Lung microvascular endothelial cell (primary cell): ENCODE data around the gene TPSD1. TPM values are rescaled to one million over a fixed set of nuclear protein-coding genes. Genes with fewer than 3 reads are reported as not detected.
"Not testable (repeated sequence)": the region's sequence is repeated elsewhere in the genome, so short reads cannot be mapped to it uniquely, and the experiment has no call there.

Experiments
- DNase-seq, 2 donors: peaks; one replicate each; pipeline versions ENCODE4 v3.0.0 to v3.0.0-alpha.2; 2010; ENCODE audit warnings: low read depth in 2 of 2
- total RNA-seq: library from RNA; depleted of rRNA; stranded (reverse); fragments of >200 nt; gene quantifications from 2 replicates; pipeline ENCODE4 v1.2.1, GENCODE V29; 2014

The TPSD1 gene
- total RNA-seq, 1 donor from 2014 or later: not detected

- no peak for DNase-seq
Measured at GRCh38 chr16:1220841-1221627, 34.8 kb upstream of the TPSD1 start.

- no peak for DNase-seq
Measured at GRCh38 chr16:1221628-1222552, 34.0 kb upstream of the TPSD1 start.

- no peak for DNase-seq
Measured at GRCh38 chr16:1222553-1223354, 33.1 kb upstream of the TPSD1 start.

- DNase-seq: no peak
Measured at GRCh38 chr16:1223355-1224214, 32.3 kb upstream of the TPSD1 start.

GRCh38 chr16:1224558-1224957 is 31.3 kb upstream of the TPSD1 start:
- no peak for DNase-seq

GRCh38 chr16:1225051-1225451 is 30.8 kb upstream of the TPSD1 start, which contains the start of gene TPSG1:
Gene TPSG1, minus strand, starts transcription at chr16:1225268. Its CDS starts 16 bp downstream, at chr16:1225252.
- DNase-seq: no peak

GRCh38 chr16:1225728-1226311 is 30.0 kb upstream of the TPSD1 start:
- DNase-seq: not testable (repeated sequence)

- not testable (repeated sequence) for DNase-seq
Measured at GRCh38 chr16:1226692-1227091, 29.2 kb upstream of the TPSD1 start.

- DNase-seq: not testable (repeated sequence)
Measured at GRCh38 chr16:1228227-1228626, 27.6 kb upstream of the TPSD1 start.

GRCh38 chr16:1229476-1229875 is 26.4 kb upstream of the TPSD1 start:
- DNase-seq: not testable (repeated sequence)

- DNase-seq: not testable (repeated sequence)
Measured at GRCh38 chr16:1230084-1230470, 25.8 kb upstream of the TPSD1 start, which contains the start of gene TPSB2. Gene TPSB2, minus strand, starts transcription at chr16:1230184. Its CDS starts 233 bp downstream, at chr16:1229951.

GRCh38 chr16:1230471-1231212 is 25.2 kb upstream of the TPSD1 start:
- DNase-seq: not testable (repeated sequence)

GRCh38 chr16:1231301-1231700 is 24.6 kb upstream of the TPSD1 start:
- not testable (repeated sequence) for DNase-seq

GRCh38 chr16:1232049-1232748 is 23.7 kb upstream of the TPSD1 start:
- not testable (repeated sequence) for DNase-seq

GRCh38 chr16:1236659-1237058 is 19.2 kb upstream of the TPSD1 start:
- DNase-seq: not testable (repeated sequence)

- DNase-seq: no peak
Measured at GRCh38 chr16:1237990-1238389, 17.9 kb upstream of the TPSD1 start.

- not testable (repeated sequence) for DNase-seq
Measured at GRCh38 chr16:1238909-1239308, 17.0 kb upstream of the TPSD1 start.

GRCh38 chr16:1239575-1239974 is 16.3 kb upstream of the TPSD1 start:
- DNase-seq: not testable (repeated sequence)

GRCh38 chr16:1240436-1240835 is 15.4 kb upstream of the TPSD1 start, which contains the start of gene TPSAB1:
Gene TPSAB1, plus strand, starts transcription at chr16:1240705. Its CDS starts 234 bp downstream, at chr16:1240939.
- DNase-seq: not testable (repeated sequence)
